SW480 (cell line): ENCODE results near the gene PVALB.
"Not testable (repeated sequence)": the region's sequence is repeated elsewhere in the genome, so short reads cannot be mapped to it uniquely, and the experiment has no call there.

ENCODE experiments used
- DNase-seq: peaks from one replicate; pipeline ENCODE4 v3.0.0-alpha.2; 2016; ENCODE audit warnings: low spot score

Gene PVALB

GRCh38 chr22:36756746-36757655 lies 59.8 kb downstream of the PVALB start:
- no peak for DNase-seq

- no peak for DNase-seq
Measured at GRCh38 chr22:36756031-36756430, 60.8 kb downstream of the PVALB start.

GRCh38 chr22:36755316-36755715 lies 61.5 kb downstream of the PVALB start:
- no peak for DNase-seq

- DNase-seq, result not testable (repeated sequence)
Measured at GRCh38 chr22:36754881-36755280, 62.0 kb downstream of the PVALB start.

- no peak for DNase-seq
Measured at GRCh38 chr22:36753916-36754315, 62.9 kb downstream of the PVALB start.

GRCh38 chr22:36753120-36753802 lies 63.6 kb downstream of the PVALB start:
- DNase-seq, result peak; percentile 11
